WTC11 (cell line): ENCODE data around the gene SEC24C.

ENCODE experiments used
- CTCF ChIP-seq: fragments of 200-600 bp; IDR thresholded peaks from 2 replicates; pipeline ENCODE4 v1.8.0; 2022; ENCODE audit warnings: antibody characterized with exemption
- GTF2I ChIP-seq: fragments of 250-450 bp; sonication (Bioruptor Pico); conservative IDR thresholded peaks from 2 replicates; pipeline ENCODE4 v1.4.0; 2021; ENCODE audit warnings: mild to moderate bottlenecking
- NFYB ChIP-seq: sonication (generic); formaldehyde crosslinking; conservative IDR thresholded peaks from 2 replicates; pipeline ENCODE4 v1.8.0; 2022; ENCODE audit warnings: low read depth, missing genetic modification reagents
- SMAD4 ChIP-seq: sonication (generic); formaldehyde crosslinking; IDR thresholded peaks from 2 replicates; pipeline ENCODE4 v1.8.0; 2022; ENCODE audit warnings: mild to moderate bottlenecking, missing genetic modification reagents
- TP53 ChIP-seq: sonication (generic); formaldehyde crosslinking; IDR thresholded peaks from 2 replicates; pipeline ENCODE4 v1.8.1; 2023; ENCODE audit warnings: mild to moderate bottlenecking, missing genetic modification reagents
- USF1 ChIP-seq: sonication (generic); formaldehyde crosslinking; IDR thresholded peaks from 2 replicates; pipeline ENCODE4 v1.8.0; 2022; ENCODE audit warnings: mild to moderate bottlenecking, missing genetic modification reagents
- ZBTB21 ChIP-seq: sonication (generic); formaldehyde crosslinking; IDR thresholded peaks from 2 replicates; pipeline ENCODE4 v1.8.1; 2023; ENCODE audit warnings: mild to moderate bottlenecking, missing genetic modification reagents, borderline replicate concordance
- ZNF263 ChIP-seq: sonication (generic); formaldehyde crosslinking; IDR thresholded peaks from 2 replicates; pipeline ENCODE4 v1.8.1; 2022; ENCODE audit warnings: low read depth, mild to moderate bottlenecking, moderate library complexity, missing genetic modification reagents
- ZNF532 ChIP-seq: fragments of 250-450 bp; sonication (Bioruptor Pico); IDR thresholded peaks from 2 replicates; pipeline ENCODE4 v1.9.0; 2021; ENCODE audit warnings: mild to moderate bottlenecking, borderline replicate concordance

GRCh38 chr10:73781548-73781878 is 37.3 kb downstream of the SEC24C start:
- no peak for TF ChIP-seq CTCF
- no peak for TF ChIP-seq TP53
- TF ChIP-seq USF1, result no peak
- no peak for TF ChIP-seq ZNF263 (CRISPR knock-in tag)
- TF ChIP-seq SMAD4 (CRISPR knock-in tag), result no peak
- no peak for TF ChIP-seq GTF2I
- TF ChIP-seq ZNF532 (CRISPR knock-in tag), result no peak
- no peak for TF ChIP-seq NFYB
- TF ChIP-seq ZBTB21, result no peak
